ENCODE measurements around the gene SKIDA1.

SKIDA1 gene

GRCh38 chr10:21526188-21526859 is 842 bp upstream of the SKIDA1 start:
- H3K4me1 Mint-ChIP-seq (ENCODE audit: low read depth in 2 of 2) = peaks cover 15 to 26% of the 10 kb centered on the region in 2 donors
- peaks cover 5 to 9% of the 10 kb centered on the region in 2 donors for H3K27me3 Mint-ChIP-seq
- peak overlapping the region; percentile 78 to 83 for H3K4me3 Mint-ChIP-seq
- DNase-seq (peak; percentile 40 to 47 (median 40)), ATAC-seq (replicated peaks) (peak; percentile 52)
- H3K36me3 Mint-ChIP-seq (ENCODE audit: insufficient read depth) = peaks cover 14% of the 10 kb centered on the region
- peak overlapping the region; percentile 75 to 89 for H3K27ac Mint-ChIP-seq
- no peaks in the 10 kb centered on the region for H3K9me3 Mint-ChIP-seq

- Mint-ChIP-seq H3K27ac (peak overlapping the region; percentile 75 to 89), H3K36me3 (ENCODE audit: insufficient read depth) (peaks cover 14% of the 10 kb centered on the region), H3K4me3 (peak overlapping the region; percentile 78 to 83), H3K27me3 (peaks cover 20 to 24% of the 10 kb centered on the region in 2 donors), H3K9me3 (no peaks in the 10 kb centered on the region), H3K4me1 (ENCODE audit: low read depth in 2 of 2) (peaks cover 21 to 34% of the 10 kb centered on the region in 2 donors)
- DNase-seq (no peak), ATAC-seq (replicated peaks) (no peak)
These were observed 736 bp downstream of the SKIDA1 start for GRCh38 chr10:21524526-21525366.

GRCh38 chr10:21524131-21524525 is 1.4 kb downstream of the SKIDA1 start:
- ATAC-seq (replicated peaks) = no peak
- Mint-ChIP-seq H3K27me3 (peaks cover 26 to 30% of the 10 kb centered on the region in 2 donors), H3K9me3 (no peaks in the 10 kb centered on the region), H3K36me3 (ENCODE audit: insufficient read depth) (peaks cover 14% of the 10 kb centered on the region), H3K4me3 (no peak overlapping the region), H3K4me1 (ENCODE audit: low read depth in 2 of 2) (peaks cover 21 to 39% of the 10 kb centered on the region in 2 donors), H3K27ac (no peak overlapping the region)
- DNase-seq = no peak

- Mint-ChIP-seq H3K4me1 (ENCODE audit: low read depth in 2 of 2) (peaks cover 21 to 43% of the 10 kb centered on the region in 2 donors), H3K4me3 (peak overlapping the region in 1 of 2 donors; percentile 28), H3K27me3 (peaks cover 32 to 36% of the 10 kb centered on the region in 2 donors), H3K27ac (no peak overlapping the region), H3K36me3 (ENCODE audit: insufficient read depth) (peaks cover 16% of the 10 kb centered on the region), H3K9me3 (no peaks in the 10 kb centered on the region)
- ATAC-seq (replicated peaks) (no peak), DNase-seq (no peak)
These were observed 1.9 kb downstream of the SKIDA1 start for GRCh38 chr10:21523557-21524008.

GRCh38 chr10:21522631-21523406 is 2.7 kb downstream of the SKIDA1 start:
- H3K4me3 Mint-ChIP-seq = no peak overlapping the region
- H3K36me3 Mint-ChIP-seq (ENCODE audit: insufficient read depth) = peaks cover 23% of the 10 kb centered on the region
- no peak for DNase-seq
- H3K27ac Mint-ChIP-seq = no peak overlapping the region
- peaks cover 39 to 44% of the 10 kb centered on the region in 2 donors for H3K27me3 Mint-ChIP-seq
- ATAC-seq (replicated peaks) = no peak
- H3K4me1 Mint-ChIP-seq (ENCODE audit: low read depth in 2 of 2) = peaks cover 28 to 46% of the 10 kb centered on the region in 2 donors
- no peaks in the 10 kb centered on the region for H3K9me3 Mint-ChIP-seq

- no peak for DNase-seq
- H3K4me1 Mint-ChIP-seq (ENCODE audit: low read depth in 2 of 2) = peaks cover 32 to 46% of the 10 kb centered on the region in 2 donors
- H3K27me3 Mint-ChIP-seq = peaks cover 44 to 51% of the 10 kb centered on the region in 2 donors
- H3K36me3 Mint-ChIP-seq (ENCODE audit: insufficient read depth) = peaks cover 28% of the 10 kb centered on the region
- H3K4me3 Mint-ChIP-seq = no peak overlapping the region
- no peak for ATAC-seq (replicated peaks)
- no peak overlapping the region for H3K27ac Mint-ChIP-seq
- no peaks in the 10 kb centered on the region for H3K9me3 Mint-ChIP-seq
These were observed 3.5 kb downstream of the SKIDA1 start for GRCh38 chr10:21521751-21522533.

- Mint-ChIP-seq H3K36me3 (ENCODE audit: insufficient read depth) (peaks cover 20% of the 10 kb centered on the region), H3K4me3 (peak overlapping the region; percentile 3 to 6), H3K4me1 (ENCODE audit: low read depth in 2 of 2) (peaks cover 30 to 43% of the 10 kb centered on the region in 2 donors), H3K27ac (no peak overlapping the region), H3K9me3 (no peaks in the 10 kb centered on the region), H3K27me3 (peaks cover 47 to 55% of the 10 kb centered on the region in 2 donors)
- ATAC-seq (replicated peaks) (no peak), DNase-seq (no peak)
These were observed 4.5 kb downstream of the SKIDA1 start for GRCh38 chr10:21520949-21521348.

- H3K4me1 Mint-ChIP-seq (ENCODE audit: low read depth in 2 of 2) = peaks cover 31 to 43% of the 10 kb centered on the region in 2 donors
- peaks cover 51 to 60% of the 10 kb centered on the region in 2 donors for H3K27me3 Mint-ChIP-seq
- ATAC-seq (replicated peaks) (no peak), DNase-seq (no peak)
- peaks cover 20% of the 10 kb centered on the region for H3K36me3 Mint-ChIP-seq (ENCODE audit: insufficient read depth)
- H3K27ac Mint-ChIP-seq = no peak overlapping the region
- peak overlapping the region; percentile 3 to 6 for H3K4me3 Mint-ChIP-seq
- no peaks in the 10 kb centered on the region for H3K9me3 Mint-ChIP-seq
These were observed 5.0 kb downstream of the SKIDA1 start for GRCh38 chr10:21520509-21520908.

GRCh38 chr10:21519941-21520436 is 5.5 kb downstream of the SKIDA1 start:
- ATAC-seq (replicated peaks) = peak; percentile 17
- Mint-ChIP-seq H3K27ac (no peak overlapping the region), H3K36me3 (ENCODE audit: insufficient read depth) (peaks cover 19% of the 10 kb centered on the region), H3K4me1 (ENCODE audit: low read depth in 2 of 2) (peaks cover 26 to 38% of the 10 kb centered on the region in 2 donors), H3K27me3 (peaks cover 56 to 65% of the 10 kb centered on the region in 2 donors), H3K4me3 (peak overlapping the region; percentile 3 to 38), H3K9me3 (no peaks in the 10 kb centered on the region)
- DNase-seq = no peak

- ATAC-seq (replicated peaks) (no peak), DNase-seq (no peak)
- H3K4me1 Mint-ChIP-seq (ENCODE audit: low read depth in 2 of 2) = peaks cover 24 to 36% of the 10 kb centered on the region in 2 donors
- H3K9me3 Mint-ChIP-seq = no peaks in the 10 kb centered on the region
- no peak overlapping the region for H3K27ac Mint-ChIP-seq
- H3K27me3 Mint-ChIP-seq = peaks cover 62 to 70% of the 10 kb centered on the region in 2 donors
- peaks cover 15% of the 10 kb centered on the region for H3K36me3 Mint-ChIP-seq (ENCODE audit: insufficient read depth)
- peak overlapping the region in 1 of 2 donors; percentile 3 for H3K4me3 Mint-ChIP-seq
These were observed 6.0 kb downstream of the SKIDA1 start for GRCh38 chr10:21519397-21519933.

GRCh38 chr10:21518641-21519396 is 6.7 kb downstream of the SKIDA1 start:
- Mint-ChIP-seq H3K36me3 (ENCODE audit: insufficient read depth) (peaks cover 15% of the 10 kb centered on the region), H3K4me3 (peak overlapping the region; percentile 61 to 79), H3K27ac (no peak overlapping the region), H3K9me3 (no peaks in the 10 kb centered on the region), H3K4me1 (ENCODE audit: low read depth in 2 of 2) (peaks cover 24 to 36% of the 10 kb centered on the region in 2 donors), H3K27me3 (peaks cover 63 to 71% of the 10 kb centered on the region in 2 donors)
- DNase-seq (no peak), ATAC-seq (replicated peaks) (no peak)

Data from effector memory CD8-positive, alpha-beta T cell (primary cell).